NCI-H1048 (cell line): ENCODE results near the gene GINS3.
"Not testable (repeated sequence)": the region's sequence is repeated elsewhere in the genome, so short reads cannot be mapped to it uniquely, and the experiment has no call there.

Experiments used
- DNase-seq: peaks from one replicate; lab custom pipeline; 2025; lab: John Stamatoyannopoulos, UW

GINS3 gene

GRCh38 chr16:58389724-58390123, 2.5 kb upstream of the GINS3 start:
- no peak for DNase-seq

GRCh38 chr16:58393138-58393504, 850 bp downstream of the GINS3 start:
- no peak for DNase-seq

- DNase-seq = not testable (repeated sequence)
These were observed 4.6 kb downstream of the GINS3 start for GRCh38 chr16:58396897-58397296.

DNA sequence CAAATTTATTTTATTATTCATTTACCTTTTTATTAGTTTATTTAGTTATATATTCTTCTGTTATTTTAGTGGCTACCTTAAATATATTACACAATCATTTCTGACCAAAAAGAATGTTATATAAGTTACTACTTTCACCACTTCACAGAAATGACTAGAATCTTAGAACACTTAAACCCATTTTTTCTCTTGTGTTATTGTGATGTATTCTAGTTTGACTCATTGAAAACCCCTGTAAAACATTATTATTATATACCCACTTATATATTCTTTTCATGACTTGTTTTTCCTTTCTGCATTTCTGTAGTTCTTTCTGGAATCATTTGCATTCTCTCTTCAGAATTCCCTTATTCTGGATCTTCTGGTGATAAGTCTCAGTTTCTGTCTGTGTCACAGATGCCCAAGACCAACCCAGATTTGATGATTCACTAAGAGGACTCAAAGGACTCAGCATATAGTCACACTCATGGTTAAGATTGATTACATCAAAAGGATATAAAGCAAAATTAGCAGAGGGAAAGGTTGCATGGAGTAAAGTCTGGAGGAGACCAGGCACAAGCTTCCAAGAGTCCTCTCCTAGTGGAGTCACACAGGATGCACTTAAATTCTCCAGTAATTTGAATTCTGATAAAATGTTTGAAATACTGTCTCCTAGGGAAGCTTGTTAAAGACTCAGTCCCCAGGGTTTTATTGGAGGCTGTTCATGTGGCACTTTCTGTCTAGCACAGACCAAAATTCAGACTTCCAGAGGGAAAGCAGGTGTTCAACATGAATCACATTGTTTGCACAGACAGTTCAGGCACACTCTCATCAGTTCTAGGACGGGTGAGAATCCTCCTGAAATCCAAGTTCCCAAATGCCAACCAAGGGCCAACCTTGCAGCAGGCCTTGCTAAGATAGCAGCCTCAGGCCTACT, 7.7 kb downstream of the GINS3 start:
- DNase-seq = no peak

GRCh38 chr16:58401305-58401704, 9.0 kb downstream of the GINS3 start:
- DNase-seq = not testable (repeated sequence)

DNA sequence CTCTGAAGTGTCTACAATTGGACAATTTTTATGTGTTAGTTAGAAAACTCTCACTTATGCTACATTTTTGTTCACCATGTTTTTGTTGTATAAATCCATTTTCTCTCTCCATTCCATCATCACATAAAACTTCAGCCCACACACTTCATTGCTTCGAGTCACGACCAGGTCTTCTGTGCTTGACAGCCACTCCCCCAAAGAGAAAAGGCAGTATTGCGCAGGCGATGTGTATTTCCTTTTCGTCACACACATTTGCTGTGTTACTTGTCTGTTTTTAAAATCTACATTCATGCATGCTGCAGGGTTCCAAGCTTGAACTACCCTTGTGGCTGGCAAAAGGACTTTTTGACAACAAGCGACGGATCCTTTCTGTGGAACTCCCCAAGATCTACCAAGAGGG, 10.5 kb downstream of the GINS3 start:
- no peak for DNase-seq

DNA sequence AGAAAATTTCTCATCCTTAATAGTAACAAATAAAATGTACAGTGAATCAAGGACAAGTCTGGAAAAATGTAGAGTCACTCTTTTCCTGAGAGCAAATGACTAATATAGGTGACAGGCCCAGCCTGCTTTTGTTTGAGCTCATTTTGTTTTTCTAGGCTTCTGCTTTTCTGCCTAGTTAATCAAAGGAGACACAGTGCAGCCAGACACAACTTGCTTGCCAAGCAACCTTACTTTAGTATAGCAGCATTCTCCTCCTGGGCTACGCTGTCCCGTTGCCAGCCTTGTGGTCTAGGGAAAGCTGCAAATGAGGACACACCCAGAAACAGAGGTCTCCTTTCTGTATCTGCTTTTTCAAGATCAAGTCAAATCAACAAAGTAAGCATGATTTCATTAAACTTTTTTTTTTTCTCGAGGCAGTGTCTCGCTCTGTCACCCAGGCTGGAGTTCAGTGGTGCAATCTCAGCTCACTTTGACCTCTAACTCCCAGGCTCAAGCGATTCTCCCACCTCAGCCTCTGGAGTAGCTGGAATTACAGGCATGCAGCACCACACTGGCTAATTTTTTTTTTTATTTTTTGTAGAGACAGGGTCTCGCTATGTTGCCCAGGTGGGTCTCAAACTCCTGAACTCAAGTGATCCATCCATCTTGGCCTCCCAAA, 17.2 kb downstream of the GINS3 start:
- no peak for DNase-seq

DNA sequence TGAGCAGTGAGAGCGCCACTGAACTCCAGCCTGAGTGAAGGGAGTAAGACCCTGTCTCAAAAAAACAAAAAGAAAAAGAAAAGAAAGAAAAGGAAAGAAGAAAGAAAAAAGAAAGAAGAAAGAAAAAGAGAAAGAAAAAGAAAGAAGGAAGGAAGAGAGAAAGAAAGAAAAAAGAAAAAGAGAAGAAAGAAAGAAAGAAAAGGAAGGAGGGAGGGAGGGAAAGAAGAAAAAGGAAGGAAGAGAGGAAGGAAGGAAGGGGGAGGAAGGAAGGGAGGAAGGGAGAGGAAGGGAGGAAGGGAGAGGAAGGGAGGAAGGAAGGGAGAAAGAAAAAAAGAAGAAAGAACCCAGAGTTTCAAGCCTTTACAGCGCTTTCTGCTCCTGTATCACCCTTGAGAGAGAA, 19.1 kb downstream of the GINS3 start:
- no peak for DNase-seq

DNA sequence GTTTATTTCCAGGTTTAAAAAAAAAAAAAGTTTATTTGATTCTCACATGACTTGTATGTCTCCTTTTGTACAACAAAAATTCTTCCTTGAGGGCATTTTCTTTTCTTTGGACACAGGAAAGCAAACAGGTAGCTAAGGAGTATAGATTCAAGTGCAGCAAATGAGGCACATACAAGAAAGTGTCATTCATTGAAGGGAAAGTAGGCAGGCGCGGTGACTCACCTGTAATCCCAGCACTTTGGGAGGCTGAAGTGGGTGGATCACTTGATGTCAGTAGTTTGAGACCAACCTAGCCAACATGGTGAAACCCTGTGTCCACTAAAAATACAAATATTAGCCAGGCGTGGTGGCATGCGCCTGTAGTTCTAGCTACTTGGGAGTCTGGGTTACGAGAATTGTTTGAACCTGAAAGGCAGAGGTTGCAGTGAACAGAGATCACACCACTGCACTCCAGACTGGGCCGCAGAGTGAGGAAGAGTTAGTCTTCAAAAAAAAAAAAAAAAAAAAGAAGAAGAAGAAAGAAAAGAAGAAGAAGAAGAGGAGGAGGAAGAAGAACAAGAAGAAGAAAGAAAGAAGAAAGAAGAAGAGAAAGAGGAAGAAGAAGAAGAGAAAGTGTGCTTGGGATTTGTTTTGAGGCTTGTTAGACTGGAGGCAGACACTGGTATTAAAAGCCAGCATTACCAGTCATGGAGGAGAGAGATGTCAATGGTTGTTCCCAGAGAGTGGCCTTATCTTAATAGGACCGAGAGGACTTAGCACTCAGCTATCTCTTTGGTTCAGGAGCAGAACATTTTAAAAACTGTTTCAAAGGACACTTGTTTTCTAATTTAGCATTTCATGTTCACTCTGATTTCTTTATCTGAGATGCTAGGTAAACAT, 19.7 kb downstream of the GINS3 start:
- DNase-seq = no peak

GRCh38 chr16:58412615-58412970, 20.3 kb downstream of the GINS3 start:
- not testable (repeated sequence) for DNase-seq

GRCh38 chr16:58413359-58413758, 21.1 kb downstream of the GINS3 start:
- no peak for DNase-seq

DNA sequence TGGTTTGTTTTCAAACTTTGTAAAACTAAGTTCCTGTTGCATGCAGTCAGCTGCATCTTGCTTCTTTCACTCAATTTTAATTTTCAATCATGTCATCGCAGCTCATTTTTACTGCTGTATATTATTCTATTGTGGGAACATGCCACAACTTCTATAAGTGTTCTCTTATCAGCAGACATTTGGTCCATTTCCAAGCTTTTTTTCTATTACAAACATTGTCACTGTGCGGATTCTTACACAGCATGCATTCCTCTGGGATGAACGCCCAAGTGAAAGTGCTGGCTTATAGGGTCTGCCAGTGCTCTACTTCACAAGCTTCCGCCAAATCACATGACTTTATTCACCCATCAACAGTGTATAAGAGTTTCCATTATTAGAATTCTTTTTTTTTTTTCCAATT, 22.7 kb downstream of the GINS3 start:
- DNase-seq = no peak

DNA sequence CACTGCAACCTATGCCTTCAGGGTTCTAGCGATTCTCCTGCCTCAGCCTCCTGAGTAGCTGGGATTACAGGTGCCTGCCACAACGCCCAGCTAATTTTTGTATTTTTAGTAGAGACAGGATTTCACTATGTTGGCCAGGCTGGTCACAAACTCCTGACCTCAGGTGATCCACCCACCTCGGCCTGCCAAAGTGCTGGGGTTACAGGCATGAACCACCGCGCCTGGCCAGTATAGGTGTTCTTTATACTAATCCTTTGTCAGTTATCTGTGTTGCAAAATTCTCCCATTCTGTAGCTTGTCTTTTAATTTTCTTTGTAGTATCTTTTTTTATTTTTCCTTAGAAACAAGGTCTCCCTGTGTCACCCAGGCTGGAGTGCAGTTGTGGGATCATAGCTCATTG, 23.7 kb downstream of the GINS3 start:
- not testable (repeated sequence) for DNase-seq

GRCh38 chr16:58417035-58417434, 24.8 kb downstream of the GINS3 start:
- DNase-seq = no peak

GRCh38 chr16:58417600-58417999, 25.3 kb downstream of the GINS3 start:
- DNase-seq = no peak

DNA sequence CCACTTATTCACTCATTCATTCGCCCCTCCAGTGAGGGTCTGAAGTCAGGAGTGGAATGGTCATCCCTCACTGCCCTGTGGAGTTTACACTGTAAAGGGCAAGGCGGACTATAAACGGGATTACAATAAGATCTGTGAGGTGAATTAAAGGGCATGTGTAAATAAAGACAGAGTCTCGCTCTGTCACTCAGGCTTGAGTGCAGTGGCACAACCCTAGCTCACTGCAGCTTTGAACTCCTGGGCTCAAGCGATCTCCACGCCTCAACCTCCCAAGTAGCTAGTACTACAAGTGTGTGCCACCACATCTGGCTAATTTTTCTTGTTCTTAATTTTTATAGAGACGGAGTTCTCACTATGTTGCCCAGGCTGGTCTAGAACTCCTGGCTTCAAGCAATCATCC, 25.8 kb downstream of the GINS3 start:
- no peak for DNase-seq

GRCh38 chr16:58418601-58419000, 26.3 kb downstream of the GINS3 start:
- no peak for DNase-seq

DNA sequence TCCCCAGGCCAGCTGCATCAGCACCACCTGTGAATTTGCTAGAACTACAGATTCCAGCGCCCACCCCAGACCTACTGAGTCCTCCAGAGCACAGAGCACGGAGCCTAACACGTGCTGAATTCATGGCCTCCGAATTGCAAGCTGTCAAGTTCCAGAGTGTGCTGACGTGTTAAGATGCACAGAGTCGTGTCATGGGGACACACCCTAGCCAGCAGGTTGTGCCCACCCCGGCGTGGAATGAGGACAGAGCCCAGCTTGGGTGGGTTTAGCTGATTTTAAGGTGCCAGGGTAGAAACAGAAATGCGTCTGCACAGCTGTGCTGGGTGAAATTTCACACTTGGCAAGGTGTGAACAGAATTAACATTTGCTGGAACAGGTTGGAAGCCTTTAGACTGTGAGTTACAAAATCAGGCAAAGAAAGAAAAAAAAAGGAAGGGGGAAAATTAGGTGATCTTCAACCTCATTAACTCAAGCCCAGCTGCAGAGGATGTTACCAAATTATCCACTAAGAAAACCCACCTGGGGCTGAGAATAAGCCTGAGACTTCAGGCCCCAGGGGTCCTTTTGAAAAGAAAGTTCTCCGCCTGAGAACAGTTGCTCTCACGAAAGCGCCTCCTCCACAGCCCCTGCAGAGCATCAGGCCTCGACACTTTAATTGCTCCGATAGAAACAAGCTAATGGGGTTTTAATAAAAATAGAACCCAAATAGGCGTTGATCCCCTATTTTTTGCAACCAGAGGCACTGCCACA, 27.1 kb downstream of the GINS3 start:
- DNase-seq = no peak

- no peak for DNase-seq
These were observed 28.8 kb downstream of the GINS3 start for GRCh38 chr16:58421059-58421458.

DNA sequence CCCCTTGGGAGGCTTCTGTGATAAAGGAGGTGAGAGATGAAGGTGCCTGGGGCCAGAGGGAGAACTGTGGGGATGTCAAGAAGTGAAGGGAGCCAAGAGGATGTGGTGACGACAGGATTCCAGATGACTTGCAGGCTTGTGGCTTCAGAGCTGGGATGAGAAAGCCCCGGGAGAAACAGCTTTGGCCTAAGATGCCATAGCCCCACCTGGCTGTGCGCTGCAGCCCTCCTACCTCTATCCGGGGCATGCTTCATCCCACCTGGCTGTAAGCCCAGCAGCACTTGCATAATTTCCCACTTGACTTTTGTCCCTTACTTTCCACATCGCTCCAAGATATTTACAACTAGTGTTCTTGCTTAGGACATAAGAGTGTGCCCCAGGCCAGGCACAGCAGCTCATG, 29.3 kb downstream of the GINS3 start:
- no peak for DNase-seq

DNA sequence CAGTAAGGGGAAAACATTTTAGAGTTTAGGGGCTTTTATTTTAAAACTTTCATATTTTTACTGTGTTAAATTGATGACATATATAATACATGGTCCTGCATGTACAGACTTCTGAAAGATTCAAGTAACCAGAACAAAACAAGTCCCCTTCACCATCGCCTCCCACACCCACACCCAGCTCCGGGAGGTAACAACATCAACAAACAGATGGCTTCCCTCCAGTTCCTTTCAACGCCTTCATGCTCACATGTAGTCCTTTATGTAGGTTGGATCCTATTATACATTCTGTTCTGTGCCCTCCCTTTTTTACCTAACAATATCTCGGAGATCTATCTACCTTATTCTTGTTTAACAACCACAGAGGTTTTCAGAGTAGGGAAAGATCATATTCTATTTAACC, 30.5 kb downstream of the GINS3 start:
- DNase-seq = no peak

DNA sequence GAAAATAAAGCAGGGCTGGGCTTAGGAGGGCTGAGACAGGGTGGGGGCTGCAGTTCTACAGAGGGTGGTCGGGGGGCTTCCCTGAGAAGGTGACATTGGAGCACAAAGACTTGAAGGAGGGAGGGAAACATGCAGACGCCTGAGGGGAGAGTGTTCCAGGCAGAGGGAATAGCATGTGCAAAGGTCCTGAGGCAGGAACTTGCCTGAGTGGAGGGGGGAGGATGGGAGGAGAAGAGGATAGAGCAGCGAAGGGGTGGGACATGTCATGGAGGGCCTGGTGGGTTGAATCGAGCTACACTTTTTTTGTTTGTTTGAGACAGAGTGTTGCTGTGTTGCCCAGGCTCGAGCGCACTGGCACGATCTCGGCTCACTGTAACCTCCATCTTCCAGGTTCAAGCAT, 33.0 kb downstream of the GINS3 start:
- no peak for DNase-seq
